Gastroesophageal sphincter (tissue), 3 donors: Measurements from ENCODE around the gene PAK1IP1.

Experiments
- EP300 ChIP-seq: sonication (generic); formaldehyde crosslinking; IDR thresholded peaks from one replicate; pipeline ENCODE4 v1.6.1; 2017; ENCODE audit warnings: antibody characterized with exemption, mild to moderate bottlenecking
- POLR2A ChIP-seq, 2 donors: fragments of 450-650 bp; IDR thresholded peaks; one replicate each; pipeline ENCODE4 v1.6.1; 2017; ENCODE audit warnings: antibody characterized with exemption in 2 of 2, mild to moderate bottlenecking in 2 of 2, moderate library complexity in 1 of 2
- POLR2AphosphoS5 ChIP-seq: sonication (generic); formaldehyde crosslinking; IDR thresholded peaks from one replicate; pipeline ENCODE4 v1.6.1; 2017; ENCODE audit warnings: antibody characterized with exemption
- TF ChIP-seq, protein P1 (sequence below), 4 experiments: fragments of 200-600 bp in 2 of 4; fragments of 450-650 bp in 2 of 4; sonication (generic) in 1 of 4; IDR thresholded peaks; one replicate each; pipeline ENCODE4 v1.5.1; 2017 to 2019; ENCODE audit warnings: antibody characterized with exemption in 4 of 4, mild to moderate bottlenecking in 2 of 4, moderate library complexity in 2 of 4

DNA sequence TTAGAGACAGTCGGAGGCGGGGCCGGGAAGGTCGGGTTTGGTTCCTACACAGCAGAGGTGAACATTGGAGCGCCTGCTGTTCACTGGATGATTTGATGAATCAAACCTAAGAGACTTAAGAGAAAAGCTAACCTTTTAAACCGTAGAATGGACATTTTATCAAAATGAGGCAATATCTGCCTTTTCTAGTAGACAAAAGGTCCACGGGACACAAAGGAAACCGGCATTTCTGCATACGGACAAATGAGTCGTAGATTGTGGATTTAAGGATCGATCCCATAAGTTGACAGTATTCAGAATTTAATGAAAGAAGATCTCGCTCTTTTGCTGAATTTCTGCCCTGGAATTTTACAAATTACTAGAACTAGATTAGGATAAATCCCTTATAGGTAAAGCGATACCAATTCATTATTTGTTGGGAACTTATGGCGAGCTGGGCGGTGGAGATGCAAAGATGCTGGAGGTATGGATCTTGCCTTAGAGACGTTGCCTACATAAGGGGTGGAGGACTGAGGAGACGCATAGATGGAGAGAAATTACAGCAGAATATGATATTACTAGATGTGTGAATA is 400 bp downstream of the PAK1IP1 start:
- TF ChIP-seq, protein P1, sequence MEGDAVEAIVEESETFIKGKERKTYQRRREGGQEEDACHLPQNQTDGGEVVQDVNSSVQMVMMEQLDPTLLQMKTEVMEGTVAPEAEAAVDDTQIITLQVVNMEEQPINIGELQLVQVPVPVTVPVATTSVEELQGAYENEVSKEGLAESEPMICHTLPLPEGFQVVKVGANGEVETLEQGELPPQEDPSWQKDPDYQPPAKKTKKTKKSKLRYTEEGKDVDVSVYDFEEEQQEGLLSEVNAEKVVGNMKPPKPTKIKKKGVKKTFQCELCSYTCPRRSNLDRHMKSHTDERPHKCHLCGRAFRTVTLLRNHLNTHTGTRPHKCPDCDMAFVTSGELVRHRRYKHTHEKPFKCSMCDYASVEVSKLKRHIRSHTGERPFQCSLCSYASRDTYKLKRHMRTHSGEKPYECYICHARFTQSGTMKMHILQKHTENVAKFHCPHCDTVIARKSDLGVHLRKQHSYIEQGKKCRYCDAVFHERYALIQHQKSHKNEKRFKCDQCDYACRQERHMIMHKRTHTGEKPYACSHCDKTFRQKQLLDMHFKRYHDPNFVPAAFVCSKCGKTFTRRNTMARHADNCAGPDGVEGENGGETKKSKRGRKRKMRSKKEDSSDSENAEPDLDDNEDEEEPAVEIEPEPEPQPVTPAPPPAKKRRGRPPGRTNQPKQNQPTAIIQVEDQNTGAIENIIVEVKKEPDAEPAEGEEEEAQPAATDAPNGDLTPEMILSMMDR (IDR thresholded peaks at IDR 0.05), result no peak
- TF ChIP-seq POLR2A (IDR thresholded peaks at IDR 0.05) (no peak), POLR2AphosphoS5 (no peak), EP300 (no peak)
